Keratinocyte (primary cell): ENCODE results near the gene PLB1. TPM values are rescaled to one million over a fixed set of nuclear protein-coding genes. Genes with fewer than 3 reads are reported as not detected.

Experiments
- DNase-seq: peaks from one replicate; pipeline ENCODE4 v3.0.0-alpha.2; 2011; ENCODE audit warnings: low read depth, missing footprints, low spot score
- FAIRE-seq: peaks from 2 replicates; lab custom pipeline; 2011; peaks lifted over from hg19 to GRCh38; lab: Jason Lieb, UNC
- H2AFZ ChIP-seq: 2 replicates; pipeline ENCODE4 v1.6.0; 2012; ENCODE audit warnings: low read length, control low read depth, inconsistent platforms; ENCODE audit not compliant: control insufficient read depth
- H3K27ac ChIP-seq: 2 replicates; pipeline ENCODE4 v1.5.1; 2011; ENCODE audit warnings: low read length; ENCODE audit not compliant: control insufficient read depth, insufficient read depth
- H3K27me3 ChIP-seq: 3 replicates; pipeline ENCODE4 v1.6.0; 2011; ENCODE audit warnings: low read length; ENCODE audit not compliant: control insufficient read depth, insufficient read depth; ENCODE audit errors: extremely low read depth
- H3K36me3 ChIP-seq, 2 experiments: 2 replicates in 1 of 2; 3 replicates in 1 of 2; pipeline ENCODE4 v1.5.1; 2011; ENCODE audit warnings: low read length in 2 of 2, mild to moderate bottlenecking in 1 of 2; ENCODE audit not compliant: control insufficient read depth in 2 of 2, insufficient read depth in 2 of 2; ENCODE audit errors: extremely low read depth in 1 of 2
- H3K4me1 ChIP-seq: 3 replicates; pipeline ENCODE4 v1.5.1; 2011; ENCODE audit warnings: low read length; ENCODE audit not compliant: control insufficient read depth, insufficient read depth; ENCODE audit errors: extremely low read depth
- H3K4me2 ChIP-seq: 3 replicates; pipeline ENCODE4 v1.6.0; 2011; ENCODE audit warnings: low read depth, low read length; ENCODE audit not compliant: control insufficient read depth, insufficient read depth; ENCODE audit errors: extremely low read depth
- H3K4me3 ChIP-seq, 3 experiments: fragments of 200-600 bp in 1 of 3; sonication (generic) in 1 of 3; 2 replicates in 2 of 3; 3 replicates in 1 of 3; pipeline ENCODE4 v1.5.1; 2011 to 2016; ENCODE audit warnings: low read length in 3 of 3, mild to moderate bottlenecking in 3 of 3, control low read depth in 2 of 3, inconsistent platforms in 1 of 3, low read depth in 1 of 3, mixed read lengths in 1 of 3, mixed run types in 1 of 3, moderate library complexity in 1 of 3; ENCODE audit not compliant: control insufficient read depth in 2 of 3, insufficient read depth in 2 of 3; ENCODE audit errors: extremely low read depth in 1 of 3
- H3K79me2 ChIP-seq: 2 replicates; pipeline ENCODE4 v1.6.0; 2012; ENCODE audit warnings: low read length; ENCODE audit not compliant: control insufficient read depth, insufficient read depth
- H3K9ac ChIP-seq: 3 replicates; pipeline ENCODE4 v1.6.0; 2011; ENCODE audit warnings: low read length; ENCODE audit not compliant: control insufficient read depth, insufficient read depth; ENCODE audit errors: extremely low read depth
- H3K9me1 ChIP-seq: 3 replicates; pipeline ENCODE4 v1.6.0; 2011; ENCODE audit warnings: low read length; ENCODE audit not compliant: control insufficient read depth, insufficient read depth; ENCODE audit errors: extremely low read depth
- H3K9me3 ChIP-seq: 2 replicates; pipeline ENCODE4 v1.5.1; 2012; ENCODE audit warnings: low read depth, low read length; ENCODE audit not compliant: control insufficient read depth
- H4K20me1 ChIP-seq: 3 replicates; pipeline ENCODE4 v1.6.0; 2011; ENCODE audit warnings: low read length; ENCODE audit not compliant: control insufficient read depth, insufficient read depth; ENCODE audit errors: extremely low read depth
- CTCF ChIP-seq, 3 experiments: IDR thresholded peaks in 1 of 3; conservative IDR thresholded peaks in 1 of 3; optimal IDR thresholded peaks in 1 of 3; 2 replicates in 2 of 3; 3 replicates in 1 of 3; pipeline versions ENCODE3 to v1.5.1; 2011; ENCODE audit warnings: low read length in 3 of 3, mild to moderate bottlenecking in 3 of 3, moderate library complexity in 2 of 3, control low read depth in 1 of 3, inconsistent platforms in 1 of 3; ENCODE audit not compliant: insufficient read depth in 2 of 3; ENCODE audit errors: extremely low read depth in 1 of 3
- EZH2 ChIP-seq: IDR thresholded peaks from one replicate; pipeline ENCODE4 v1.6.1; 2012; ENCODE audit warnings: inconsistent platforms, mild to moderate bottlenecking, low read length, moderate library complexity
- dilution Hi-C: fragments of 300-500 bp; cut with MboI; formaldehyde crosslinking; loops from one replicate; pipeline ENCODE4 v1.7.0; 2020; ENCODE audit warnings: low sequenced_read_pairs; ENCODE audit not compliant: extremely low pct_ligation_motif_present
- polyA plus RNA-seq, 5 experiments: library from polyadenylated mRNA; depleted of rRNA in 3 of 5; stranded (reverse) in 3 of 5; stranded (forward) in 1 of 5; unstranded in 1 of 5; fragments of >200 nt; gene quantifications; 1 replicate in 1 of 5; 2 replicates in 3 of 5; 3 replicates in 1 of 5; pipeline versions ENCODE4 v1.2.1 to v1.2.3, GENCODE V29; 2011 to 2012; ENCODE audit warnings: missing spikeins in 2 of 5, low read depth in 1 of 5, low replicate concordance in 1 of 5

PLB1 gene
- polyA plus RNA-seq, 1 donor (not counting 4 experiments of a cell fraction or from before 2014, with no cell fraction given): 6.7 TPM

- no peak for FAIRE-seq
- TF ChIP-seq CTCF (optimal IDR thresholded peaks at IDR 0.05 in 1 of 3, IDR thresholded peaks at IDR 0.05 in 1 of 3, conservative IDR thresholded peaks at IDR 0.05 in 1 of 3; ENCODE audit: extremely low read depth in 1 of 3, insufficient read depth in 2 of 3, low read length in 3 of 3): no peak
- TF ChIP-seq EZH2: no peak
- H3K9ac ChIP-seq: no peak overlapping the region
- dilution Hi-C loops: no loop called here
- no peak overlapping the region for H3K4me2 ChIP-seq
- H3K27ac ChIP-seq: no peak overlapping the region
- no peaks in the 10 kb centered on the region for H3K9me1 ChIP-seq
- no peak for DNase-seq
- peaks cover 16% of the 10 kb centered on the region for H3K4me1 ChIP-seq
- H3K27me3 ChIP-seq: no peaks in the 10 kb centered on the region
- no peaks in the 10 kb centered on the region for H4K20me1 ChIP-seq
- H3K9me3 ChIP-seq: no peaks in the 10 kb centered on the region
- H3K79me2 ChIP-seq: no peaks in the 10 kb centered on the region
- no peaks in the 10 kb centered on the region for H3K36me3 ChIP-seq
- H3K4me3 ChIP-seq: no peak overlapping the region
- H2AFZ ChIP-seq: no peak overlapping the region
Measured at GRCh38 chr2:28604284-28604843, 108.5 kb downstream of the PLB1 start.

- Histone ChIP-seq H3K27me3 (no peaks in the 10 kb centered on the region), H3K27ac (no peak overlapping the region), H3K36me3 (no peaks in the 10 kb centered on the region), H3K4me3 (no peak overlapping the region), H2AFZ (no peak overlapping the region), H3K9ac (no peak overlapping the region), H3K9me1 (no peaks in the 10 kb centered on the region), H4K20me1 (no peaks in the 10 kb centered on the region), H3K4me2 (no peak overlapping the region), H3K79me2 (no peaks in the 10 kb centered on the region), H3K4me1 (peaks cover 39% of the 10 kb centered on the region), H3K9me3 (no peaks in the 10 kb centered on the region)
- TF ChIP-seq EZH2 (no peak), CTCF (optimal IDR thresholded peaks at IDR 0.05 in 1 of 3, IDR thresholded peaks at IDR 0.05 in 1 of 3, conservative IDR thresholded peaks at IDR 0.05 in 1 of 3; ENCODE audit: extremely low read depth in 1 of 3, insufficient read depth in 2 of 3, low read length in 3 of 3) (peak in 1 of 3 experiments; percentile 37)
- dilution Hi-C loops: no loop called here
- FAIRE-seq (no peak), DNase-seq (no peak)
Measured at GRCh38 chr2:28606986-28607441, 111.2 kb downstream of the PLB1 start.
